Measurements from ENCODE around the gene GPD2. TPM values are rescaled to one million over a fixed set of nuclear protein-coding genes. Genes with fewer than 3 reads are reported as not detected.

Gene GPD2
- total and polyA plus RNA-seq, 7 experiments from 2014 or later: 2.9 to 17.1 (median 10.2) TPM

- POLR2A ChIA-PET: interaction anchor here (1.0 kb wide), 1 partner anchor 11 kb away, joined by 5 read pairs; no protein-coding TSS in a partner anchor
Measured at GRCh38 chr2:156411835-156412234, 24.3 kb upstream of the GPD2 start.

GRCh38 chr2:156421851-156422250 lies 14.3 kb upstream of the GPD2 start:
- H3K27ac ChIP-seq (ENCODE audit: low read depth, low read length): no peak overlapping the region
- H3K27me3 ChIP-seq (ENCODE audit: control insufficient read depth in 2 of 2, insufficient read depth in 2 of 2, low read length in 2 of 2): no peaks in the 10 kb centered on the region
- no peaks in the 10 kb centered on the region for H3K36me3 Mint-ChIP-seq
- no peak overlapping the region for H3K4me3 Mint-ChIP-seq
- intact Hi-C loops (cut with micrococcal nuclease): no loop called here
- ChIA-PET POLR2A (no interaction called here), CTCF (no interaction called here)
- H3K36me3 ChIP-seq (ENCODE audit: control insufficient read depth in 2 of 3, insufficient read depth in 3 of 3, low read length in 3 of 3): no peaks in the 10 kb centered on the region
- H3K27me3 Mint-ChIP-seq: peaks cover 0 to 37% (median 4%) of the 10 kb centered on the region in 5 donors
- no peaks in the 10 kb centered on the region for H3K9me3 Mint-ChIP-seq
- H3K9me3 ChIP-seq (ENCODE audit: control insufficient read depth in 2 of 3, low read length in 3 of 3): no peaks in the 10 kb centered on the region
- no peak overlapping the region for H3K4me3 ChIP-seq (ENCODE audit: low read length)
- no peak for DNase-seq
- no peak for ATAC-seq
- no peaks in the 10 kb centered on the region for H3K4me1 ChIP-seq (ENCODE audit: control insufficient read depth in 2 of 2, insufficient read depth in 2 of 2, low read length in 2 of 2)
- no peaks in the 10 kb centered on the region for H3K4me1 Mint-ChIP-seq
- H3K27ac Mint-ChIP-seq: no peak overlapping the region

More at GRCh38 chr2:156411835-156412234, 24.3 kb upstream of the GPD2 start:
- CTCF ChIA-PET: interaction anchor here (0.6 kb wide), 1 partner anchor 95 kb away, joined by 3 read pairs; no protein-coding TSS in a partner anchor
- Histone ChIP-seq H3K4me1 (ENCODE audit: control insufficient read depth in 2 of 2, insufficient read depth in 2 of 2, low read length in 2 of 2) (no peaks in the 10 kb centered on the region), H3K4me3 (ENCODE audit: low read length) (no peak overlapping the region), H3K36me3 (ENCODE audit: control insufficient read depth in 2 of 3, insufficient read depth in 3 of 3, low read length in 3 of 3) (no peaks in the 10 kb centered on the region), H3K27ac (ENCODE audit: low read depth, low read length) (no peak overlapping the region), H3K27me3 (ENCODE audit: control insufficient read depth in 2 of 2, insufficient read depth in 2 of 2, low read length in 2 of 2) (no peaks in the 10 kb centered on the region), H3K9me3 (ENCODE audit: control insufficient read depth in 2 of 3, low read length in 3 of 3) (no peaks in the 10 kb centered on the region)
- Mint-ChIP-seq H3K27me3 (peaks cover 0 to 26% (median 12%) of the 10 kb centered on the region in 5 donors), H3K4me1 (no peaks in the 10 kb centered on the region), H3K9me3 (no peaks in the 10 kb centered on the region), H3K36me3 (no peaks in the 10 kb centered on the region), H3K27ac (no peak overlapping the region), H3K4me3 (no peak overlapping the region)
- DNase-seq (no peak), ATAC-seq (no peak)
- intact Hi-C loops (cut with micrococcal nuclease): no loop called here

- POLR2A ChIA-PET: no interaction called here
- CTCF ChIA-PET: interaction anchor here (0.7 kb wide), 1 partner anchor 169 kb away, joined by 5 read pairs; no protein-coding TSS in a partner anchor
- ATAC-seq: no peak
Measured at GRCh38 chr2:156423674-156424282, 12.4 kb upstream of the GPD2 start.

GRCh38 chr2:156427074-156427473 lies 9.1 kb upstream of the GPD2 start:
- Histone ChIP-seq H3K27ac (ENCODE audit: low read depth, low read length) (no peak overlapping the region), H3K4me1 (ENCODE audit: control insufficient read depth in 2 of 2, insufficient read depth in 2 of 2, low read length in 2 of 2) (no peaks in the 10 kb centered on the region), H3K27me3 (ENCODE audit: control insufficient read depth in 2 of 2, insufficient read depth in 2 of 2, low read length in 2 of 2) (no peaks in the 10 kb centered on the region), H3K4me3 (ENCODE audit: low read length) (no peak overlapping the region), H3K9me3 (ENCODE audit: control insufficient read depth in 2 of 3, low read length in 3 of 3) (no peaks in the 10 kb centered on the region), H3K36me3 (ENCODE audit: control insufficient read depth in 2 of 3, insufficient read depth in 3 of 3, low read length in 3 of 3) (no peaks in the 10 kb centered on the region)
- intact Hi-C loops (cut with micrococcal nuclease): no loop called here
- DNase-seq (no peak), ATAC-seq (no peak)
- Mint-ChIP-seq H3K27me3 (peaks cover 0 to 22% (median 0%) of the 10 kb centered on the region in 5 donors), H3K36me3 (no peaks in the 10 kb centered on the region), H3K4me3 (no peak overlapping the region), H3K9me3 (no peaks in the 10 kb centered on the region), H3K27ac (no peak overlapping the region), H3K4me1 (peaks cover 0 to 16% (median 0%) of the 10 kb centered on the region in 7 donors)
- ChIA-PET POLR2A (interaction anchor here (0.7 kb wide), 1 partner anchor 22 kb away, joined by 3 read pairs; no protein-coding TSS in a partner anchor), CTCF (no interaction called here)

More at GRCh38 chr2:156423674-156424282, 12.4 kb upstream of the GPD2 start:
- no peak overlapping the region for H3K27ac ChIP-seq (ENCODE audit: low read depth, low read length)
- H3K27me3 ChIP-seq (ENCODE audit: control insufficient read depth in 2 of 2, insufficient read depth in 2 of 2, low read length in 2 of 2): no peaks in the 10 kb centered on the region
- H3K4me3 ChIP-seq (ENCODE audit: low read length): no peak overlapping the region
- intact Hi-C loops (cut with micrococcal nuclease): no loop called here
- H3K9me3 Mint-ChIP-seq: no peaks in the 10 kb centered on the region
- no peaks in the 10 kb centered on the region for H3K36me3 Mint-ChIP-seq
- H3K36me3 ChIP-seq (ENCODE audit: control insufficient read depth in 2 of 3, insufficient read depth in 3 of 3, low read length in 3 of 3): no peaks in the 10 kb centered on the region
- H3K4me3 Mint-ChIP-seq: no peak overlapping the region
- H3K4me1 Mint-ChIP-seq: no peaks in the 10 kb centered on the region
- no peak for DNase-seq
- H3K4me1 ChIP-seq (ENCODE audit: control insufficient read depth in 2 of 2, insufficient read depth in 2 of 2, low read length in 2 of 2): no peaks in the 10 kb centered on the region
- no peak overlapping the region for H3K27ac Mint-ChIP-seq
- H3K9me3 ChIP-seq (ENCODE audit: control insufficient read depth in 2 of 3, low read length in 3 of 3): no peaks in the 10 kb centered on the region
- peaks cover 0 to 34% (median 4%) of the 10 kb centered on the region in 5 donors for H3K27me3 Mint-ChIP-seq

GRCh38 chr2:156429211-156429610 lies 7.0 kb upstream of the GPD2 start:
- Mint-ChIP-seq H3K4me3 (no peak overlapping the region), H3K27ac (no peak overlapping the region), H3K27me3 (peaks cover 0 to 13% (median 0%) of the 10 kb centered on the region in 5 donors), H3K36me3 (no peaks in the 10 kb centered on the region), H3K9me3 (no peaks in the 10 kb centered on the region), H3K4me1 (peaks cover 0 to 20% (median 0%) of the 10 kb centered on the region in 7 donors)
- intact Hi-C loops (cut with micrococcal nuclease): no loop called here
- Histone ChIP-seq H3K27ac (ENCODE audit: low read depth, low read length) (no peak overlapping the region), H3K27me3 (ENCODE audit: control insufficient read depth in 2 of 2, insufficient read depth in 2 of 2, low read length in 2 of 2) (no peaks in the 10 kb centered on the region), H3K9me3 (ENCODE audit: control insufficient read depth in 2 of 3, low read length in 3 of 3) (no peaks in the 10 kb centered on the region), H3K36me3 (ENCODE audit: control insufficient read depth in 2 of 3, insufficient read depth in 3 of 3, low read length in 3 of 3) (no peaks in the 10 kb centered on the region), H3K4me3 (ENCODE audit: low read length) (no peak overlapping the region), H3K4me1 (ENCODE audit: control insufficient read depth in 2 of 2, insufficient read depth in 2 of 2, low read length in 2 of 2) (no peaks in the 10 kb centered on the region)
- ChIA-PET CTCF (no interaction called here), POLR2A (interaction anchor here (1.4 to 1.9 kb wide), 2 partner anchors 9 to 29 kb away, joined by 3 to 6 read pairs; no protein-coding TSS in a partner anchor)
- DNase-seq (no peak), ATAC-seq (no peak)

GRCh38 chr2:156430236-156430979 lies 5.8 kb upstream of the GPD2 start:
- peaks cover 0 to 23% (median 0%) of the 10 kb centered on the region in 7 donors for H3K4me1 Mint-ChIP-seq
- peaks cover 0 to 4% (median 0%) of the 10 kb centered on the region in 5 donors for H3K27me3 Mint-ChIP-seq
- Histone ChIP-seq H3K4me3 (ENCODE audit: low read length) (no peak overlapping the region), H3K27me3 (ENCODE audit: control insufficient read depth in 2 of 2, insufficient read depth in 2 of 2, low read length in 2 of 2) (no peaks in the 10 kb centered on the region), H3K9me3 (ENCODE audit: control insufficient read depth in 2 of 3, low read length in 3 of 3) (no peaks in the 10 kb centered on the region), H3K36me3 (ENCODE audit: control insufficient read depth in 2 of 3, insufficient read depth in 3 of 3, low read length in 3 of 3) (no peaks in the 10 kb centered on the region), H3K4me1 (ENCODE audit: control insufficient read depth in 2 of 2, insufficient read depth in 2 of 2, low read length in 2 of 2) (no peaks in the 10 kb centered on the region), H3K27ac (ENCODE audit: low read depth, low read length) (no peak overlapping the region)
- H3K9me3 Mint-ChIP-seq: no peaks in the 10 kb centered on the region
- ATAC-seq (no peak), DNase-seq (no peak)
- ChIA-PET CTCF (no interaction called here), POLR2A (interaction anchor here (1.9 kb wide), 1 partner anchor 8 kb away, joined by 6 read pairs; no protein-coding TSS in a partner anchor)
- peak overlapping the region in 1 of 9 donors; percentile 52 for H3K27ac Mint-ChIP-seq
- H3K4me3 Mint-ChIP-seq: peak overlapping the region in 1 of 10 donors; percentile 39
- intact Hi-C loops (cut with micrococcal nuclease): loop anchor here in 1 of 2 donors (10.0 kb wide), 1 partner anchor 1444 kb away; the partner anchor contains the start of gene ACVR1
- H3K36me3 Mint-ChIP-seq: no peaks in the 10 kb centered on the region
